Left lung (tissue), 10 donors: Measurements from ENCODE around the gene CAVIN1. TPM values are rescaled to one million over a fixed set of nuclear protein-coding genes. Genes with fewer than 3 reads are reported as not detected.

Experiments
- ATAC-seq: fragments of 200-7000 bp; cut with Tn5 transposase; one replicate; pipeline ENCODE4 v1.9.1; 2020; ENCODE audit warnings: moderate library complexity
- DNase-seq, 4 donors: peaks; one replicate each; pipeline ENCODE4 v3.0.0-alpha.2; 2013 to 2020
- H3K27ac ChIP-seq, 2 donors: fragments of 200-600 bp; sonication (generic) in 1 of 2; one replicate each; pipeline versions ENCODE4 v1.5.0 to v1.8.0; 2020 to 2021
- H3K27me3 ChIP-seq, 2 donors: fragments of 200-600 bp; sonication (generic) in 1 of 2; one replicate each; pipeline versions ENCODE4 v1.5.0 to v1.8.0; 2020 to 2021
- H3K36me3 ChIP-seq, 2 donors: fragments of 200-600 bp; sonication (generic) in 1 of 2; one replicate each; pipeline versions ENCODE4 v1.5.0 to v1.8.0; 2020 to 2021
- H3K4me1 ChIP-seq, 2 donors: fragments of 200-600 bp; one replicate each; pipeline ENCODE4 v1.8.0; 2021
- H3K4me3 ChIP-seq, 2 donors: fragments of 200-600 bp; sonication (generic) in 1 of 2; one replicate each; pipeline versions ENCODE4 v1.5.0 to v1.8.0; 2020 to 2021; ENCODE audit warnings: mild to moderate bottlenecking in 1 of 2
- H3K9me3 ChIP-seq, 2 donors: fragments of 200-600 bp; sonication (generic) in 1 of 2; one replicate each; pipeline versions ENCODE4 v1.5.0 to v1.8.0; 2020 to 2021
- intact Hi-C, 2 donors: fragments of 100-400 bp; cut with DNase I; formaldehyde crosslinking; loops; one replicate each; pipeline versions ENCODE4 v1.11.2 to v1.14.2; 2022
- polyA plus RNA-seq, 6 donors: library from polyadenylated mRNA; unstranded; fragments of 120-200 nt; gene quantifications; one replicate each; pipeline ENCODE4 v1.2.1, GENCODE V29; 2013; ENCODE audit not compliant: insufficient read length in 6 of 6
- total RNA-seq, 2 donors: library from RNA; stranded (reverse); fragmentation: NEBNext Ultra II Directional; extraction: Animal tissue kit (Norgen Biotek cat#: 25700); gene quantifications; one replicate each; pipeline ENCODE4 v1.2.1, GENCODE V29; 2021
- TF ChIP-seq, protein P1 (sequence below), 2 donors: fragments of 200-600 bp; sonication (generic) in 1 of 2; IDR thresholded peaks; one replicate each; pipeline versions ENCODE4 v1.5.0 to v1.8.0; 2021; ENCODE audit warnings: antibody characterized with exemption in 2 of 2
- donor health status: DM: no; HTN: yes; CAD: no.
- donor health status: DM: no; HTN: no; CAD: no.

The CAVIN1 gene
- total and polyA plus RNA-seq, 8 donors, result 163 to 320 (median 211) TPM

DNA sequence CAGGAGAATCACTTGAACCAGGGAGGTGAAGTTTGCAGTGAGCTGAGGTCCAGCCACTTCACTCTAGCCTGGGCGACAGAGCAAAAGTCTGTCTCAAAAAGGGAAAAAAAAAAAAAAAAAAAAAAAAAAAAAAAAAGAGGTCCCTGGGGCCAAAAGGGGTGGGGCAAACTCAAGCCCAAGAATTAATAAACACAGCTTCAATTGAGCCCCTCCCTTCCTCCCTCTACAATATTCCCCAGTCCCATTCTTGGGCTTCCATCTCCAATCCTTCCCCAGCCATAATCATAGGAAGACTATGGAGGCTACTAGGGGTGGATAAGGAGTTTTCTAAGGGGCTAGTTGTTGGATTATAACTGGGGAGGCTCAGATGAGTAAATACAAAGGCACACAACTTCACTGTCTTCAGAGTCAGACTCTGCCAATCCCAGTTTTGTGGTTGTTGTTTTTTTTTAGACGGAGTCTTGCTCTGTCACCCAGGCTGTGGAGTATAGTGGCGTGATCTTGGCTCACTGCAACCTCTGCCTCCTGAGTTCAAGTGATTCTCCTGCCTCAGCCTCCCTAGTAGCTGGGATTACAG, 9.5 kb downstream of the CAVIN1 start:
- Histone ChIP-seq H3K4me1 (peaks cover 31 to 83% of the 10 kb centered on the region in 2 donors), H3K4me3 (no peak overlapping the region), H3K9me3 (no peaks in the 10 kb centered on the region), H3K36me3 (no peaks in the 10 kb centered on the region), H3K27me3 (no peaks in the 10 kb centered on the region), H3K27ac (peak overlapping the region; percentile 39 to 64)
- DNase-seq, result no peak
- ATAC-seq, result no peak
- TF ChIP-seq, protein P1, sequence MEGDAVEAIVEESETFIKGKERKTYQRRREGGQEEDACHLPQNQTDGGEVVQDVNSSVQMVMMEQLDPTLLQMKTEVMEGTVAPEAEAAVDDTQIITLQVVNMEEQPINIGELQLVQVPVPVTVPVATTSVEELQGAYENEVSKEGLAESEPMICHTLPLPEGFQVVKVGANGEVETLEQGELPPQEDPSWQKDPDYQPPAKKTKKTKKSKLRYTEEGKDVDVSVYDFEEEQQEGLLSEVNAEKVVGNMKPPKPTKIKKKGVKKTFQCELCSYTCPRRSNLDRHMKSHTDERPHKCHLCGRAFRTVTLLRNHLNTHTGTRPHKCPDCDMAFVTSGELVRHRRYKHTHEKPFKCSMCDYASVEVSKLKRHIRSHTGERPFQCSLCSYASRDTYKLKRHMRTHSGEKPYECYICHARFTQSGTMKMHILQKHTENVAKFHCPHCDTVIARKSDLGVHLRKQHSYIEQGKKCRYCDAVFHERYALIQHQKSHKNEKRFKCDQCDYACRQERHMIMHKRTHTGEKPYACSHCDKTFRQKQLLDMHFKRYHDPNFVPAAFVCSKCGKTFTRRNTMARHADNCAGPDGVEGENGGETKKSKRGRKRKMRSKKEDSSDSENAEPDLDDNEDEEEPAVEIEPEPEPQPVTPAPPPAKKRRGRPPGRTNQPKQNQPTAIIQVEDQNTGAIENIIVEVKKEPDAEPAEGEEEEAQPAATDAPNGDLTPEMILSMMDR (IDR thresholded peaks at IDR 0.05), result no peak
- intact Hi-C loops, result no loop called here

DNA sequence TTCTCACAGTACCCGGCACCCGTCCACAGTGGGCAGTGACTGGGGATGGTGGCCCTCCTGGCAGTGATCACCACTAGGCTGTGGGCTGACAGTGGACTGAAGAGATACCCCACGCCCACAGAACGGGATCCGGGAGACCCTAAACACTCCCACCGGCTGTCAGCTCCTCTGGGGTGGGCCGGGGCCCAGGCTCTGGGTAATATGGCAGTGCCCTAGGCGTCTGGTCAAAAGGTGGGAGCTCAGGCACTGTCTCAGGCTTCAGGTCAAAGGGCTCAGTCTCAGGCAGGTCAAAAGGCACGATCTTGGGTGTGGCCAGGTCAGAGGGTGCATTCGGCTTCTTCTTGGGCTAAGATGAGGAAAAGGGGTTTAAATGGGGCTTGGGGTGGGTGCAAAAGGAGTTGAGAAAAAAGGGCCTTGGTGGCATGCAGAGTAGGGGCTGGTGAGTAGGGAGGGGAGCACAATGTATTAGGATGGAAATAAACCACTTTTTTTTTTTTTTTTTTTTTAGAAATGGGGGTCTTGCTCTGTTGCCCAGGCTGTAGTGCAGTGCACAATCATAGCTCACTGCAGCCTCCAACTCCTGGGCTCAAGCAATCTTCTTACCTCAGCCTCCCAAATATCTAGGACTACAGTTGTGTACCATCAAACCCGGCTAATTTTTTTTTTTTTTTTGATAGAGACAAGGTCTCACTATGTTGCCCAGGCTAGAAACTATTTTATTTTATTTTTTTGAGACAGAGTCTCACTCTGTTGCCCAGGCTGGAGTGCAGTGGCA, 11.0 kb downstream of the CAVIN1 start:
- Histone ChIP-seq H3K27ac (peak overlapping the region; percentile 5 to 74), H3K27me3 (no peaks in the 10 kb centered on the region), H3K9me3 (no peaks in the 10 kb centered on the region), H3K36me3 (no peaks in the 10 kb centered on the region), H3K4me3 (no peak overlapping the region), H3K4me1 (peaks cover 40 to 83% of the 10 kb centered on the region in 2 donors)
- TF ChIP-seq, protein P1 (IDR thresholded peaks at IDR 0.05), result no peak
- DNase-seq (no peak), ATAC-seq (no peak)
- intact Hi-C loops, result no loop called here

DNA sequence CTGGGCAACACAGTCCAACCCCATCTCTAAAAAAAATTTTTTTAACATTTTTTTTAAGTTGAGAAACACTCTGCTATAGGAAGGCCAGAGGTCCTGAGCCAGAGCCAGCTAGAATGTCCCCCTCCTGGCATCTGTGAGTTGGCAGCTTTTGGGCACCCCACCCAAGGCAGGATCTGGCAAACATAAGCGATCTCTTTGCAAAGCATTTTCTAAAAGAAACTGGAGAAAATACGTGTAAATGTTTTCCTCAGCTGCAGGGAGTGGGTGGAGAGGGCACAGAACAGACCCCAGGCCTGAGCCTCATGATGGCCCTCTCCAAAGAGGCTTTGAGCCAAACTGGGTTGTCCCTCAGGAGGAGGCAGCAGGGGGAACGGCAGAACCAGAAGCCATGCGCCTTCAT, 11.7 kb downstream of the CAVIN1 start:
- intact Hi-C loops, result no loop called here
- no peaks in the 10 kb centered on the region for H3K36me3 ChIP-seq
- TF ChIP-seq, protein P1 (IDR thresholded peaks at IDR 0.05), result no peak
- H3K4me3 ChIP-seq, result no peak overlapping the region
- H3K9me3 ChIP-seq, result no peaks in the 10 kb centered on the region
- H3K4me1 ChIP-seq, result peaks cover 47 to 83% of the 10 kb centered on the region in 2 donors
- no peaks in the 10 kb centered on the region for H3K27me3 ChIP-seq
- H3K27ac ChIP-seq, result peak overlapping the region; percentile 5 to 74
- DNase-seq (no peak), ATAC-seq (no peak)

DNA sequence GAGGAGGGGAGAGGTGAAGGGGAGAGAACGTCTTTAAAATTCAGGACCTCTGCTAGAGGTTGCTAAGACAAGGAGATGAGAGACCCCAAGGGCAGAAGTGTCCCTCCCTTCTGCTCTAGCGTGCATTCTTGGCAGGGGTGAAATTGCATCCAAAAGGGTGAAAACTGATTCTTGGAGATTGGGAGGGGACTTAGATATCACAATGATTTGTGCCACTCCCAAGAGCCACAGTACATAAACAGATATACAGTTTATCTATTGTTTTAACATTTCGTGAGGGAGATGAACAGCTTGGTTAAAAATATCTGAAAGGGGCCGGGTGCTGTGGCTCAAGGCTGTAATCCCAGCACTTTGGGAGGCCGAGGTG, 12.8 kb downstream of the CAVIN1 start:
- TF ChIP-seq, protein P1 (IDR thresholded peaks at IDR 0.05), result no peak
- no peaks in the 10 kb centered on the region for H3K27me3 ChIP-seq
- DNase-seq (no peak), ATAC-seq (no peak)
- H3K4me3 ChIP-seq, result no peak overlapping the region
- H3K36me3 ChIP-seq, result no peaks in the 10 kb centered on the region
- H3K27ac ChIP-seq, result peak overlapping the region; percentile 74 to 86
- peaks cover 48 to 82% of the 10 kb centered on the region in 2 donors for H3K4me1 ChIP-seq
- intact Hi-C loops, result no loop called here
- no peaks in the 10 kb centered on the region for H3K9me3 ChIP-seq

DNA sequence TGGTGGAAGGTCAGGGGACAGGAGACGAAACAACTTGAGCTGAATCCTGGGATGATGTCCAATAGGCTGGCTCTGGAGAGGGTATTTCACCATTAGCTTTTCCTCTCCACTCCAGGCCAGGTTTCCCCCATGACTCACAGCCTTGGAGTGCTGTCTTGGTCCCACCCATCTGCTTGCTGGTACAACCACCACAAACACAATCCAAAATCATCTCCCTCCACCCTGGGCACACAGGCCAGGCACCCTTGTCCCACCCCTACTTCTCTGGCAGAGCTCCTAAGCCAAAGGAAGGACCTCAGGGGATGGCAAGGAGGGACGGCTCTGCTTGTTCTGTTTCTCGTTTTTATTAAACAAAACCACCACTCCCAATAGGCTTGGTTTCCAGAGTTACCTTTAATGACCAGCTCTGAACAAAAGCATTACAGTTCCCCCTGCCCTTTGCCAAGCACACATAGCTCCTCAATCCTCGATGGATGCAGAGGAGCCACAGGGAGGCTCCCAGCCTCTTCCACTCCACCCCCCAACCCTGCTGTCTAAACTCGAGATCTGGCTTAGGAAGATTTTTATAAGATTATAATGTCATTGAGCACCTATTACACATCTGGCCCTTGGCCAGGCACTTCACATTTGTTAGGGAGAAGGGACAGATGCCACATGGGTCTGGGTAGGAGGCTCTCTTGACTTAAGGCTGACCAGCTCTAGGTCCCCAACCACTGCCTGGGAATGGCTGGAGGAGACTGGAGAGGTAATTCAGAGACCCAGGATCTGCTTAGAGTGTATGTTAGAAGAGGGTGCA, 13.3 kb downstream of the CAVIN1 start:
- H3K4me3 ChIP-seq, result no peak overlapping the region
- H3K27me3 ChIP-seq, result no peaks in the 10 kb centered on the region
- peak overlapping the region; percentile 74 to 86 for H3K27ac ChIP-seq
- H3K9me3 ChIP-seq, result no peaks in the 10 kb centered on the region
- intact Hi-C loops, result loop anchor here (5.0 to 10.0 kb wide), 2 partner anchors 85 to 87 kb away; no protein-coding TSS in a partner anchor
- peaks cover 0 to 5% of the 10 kb centered on the region in 2 donors for H3K36me3 ChIP-seq
- DNase-seq (peak in 1 of 4 donors; percentile 77), ATAC-seq (peak; percentile 65)
- TF ChIP-seq, protein P1 (IDR thresholded peaks at IDR 0.05), result no peak
- peaks cover 43 to 81% of the 10 kb centered on the region in 2 donors for H3K4me1 ChIP-seq
